ENCODE results near the gene GLYATL1B.
"Not testable (repeated sequence)": the region's sequence is repeated elsewhere in the genome, so short reads cannot be mapped to it uniquely, and the experiment has no call there.

- not testable (repeated sequence) for TF ChIP-seq CTCF, POLR2A (IDR thresholded peaks at IDR 0.05)
Measured at GRCh38 chr11:59081430-59082020, 4.6 kb upstream of the GLYATL1B start.

Data from heart left ventricle (tissue), 13 donors.